Renal cortex interstitium (tissue), 11 donors: ENCODE measurements around the gene PLXNC1. TPM values are rescaled to one million over a fixed set of nuclear protein-coding genes. Genes with fewer than 3 reads are reported as not detected.

Source experiments
- DNase-seq, 11 donors: peaks; one replicate each; pipeline ENCODE4 v3.0.0-alpha.2; 2013; ENCODE audit warnings: low read depth in 9 of 11, low spot score in 4 of 11; ENCODE audit errors: extremely low read depth in 1 of 11
- polyA plus RNA-seq, 3 donors: library from polyadenylated mRNA; unstranded; fragments of 120-200 nt; gene quantifications; one replicate each; pipeline ENCODE4 v1.2.1, GENCODE V29; 2013; ENCODE audit not compliant: insufficient read length in 3 of 3

The PLXNC1 gene
- polyA plus RNA-seq, 3 donors = 6.4 to 8.1 (median 7.7) TPM

GRCh38 chr12:94192506-94192905 is 44.1 kb downstream of the PLXNC1 start:
- no peak for DNase-seq

GRCh38 chr12:94193168-94193567 is 44.8 kb downstream of the PLXNC1 start:
- no peak for DNase-seq

GRCh38 chr12:94195483-94195882 is 47.1 kb downstream of the PLXNC1 start:
- no peak for DNase-seq

GRCh38 chr12:94198469-94198868 is 50.1 kb downstream of the PLXNC1 start:
- no peak for DNase-seq

GRCh38 chr12:94198872-94199271 is 50.5 kb downstream of the PLXNC1 start:
- DNase-seq = no peak

- no peak for DNase-seq
These were observed 51.7 kb downstream of the PLXNC1 start for GRCh38 chr12:94200069-94200468.

- DNase-seq = no peak
These were observed 52.3 kb downstream of the PLXNC1 start for GRCh38 chr12:94200695-94201094.

- no peak for DNase-seq
These were observed 54.1 kb downstream of the PLXNC1 start for GRCh38 chr12:94202245-94203180.

GRCh38 chr12:94203181-94203546 is 54.8 kb downstream of the PLXNC1 start:
- DNase-seq = no peak

GRCh38 chr12:94203796-94204195 is 55.4 kb downstream of the PLXNC1 start:
- no peak for DNase-seq

GRCh38 chr12:94204499-94205247 is 56.3 kb downstream of the PLXNC1 start:
- no peak for DNase-seq

- no peak for DNase-seq
These were observed 57.4 kb downstream of the PLXNC1 start for GRCh38 chr12:94205822-94206221.

GRCh38 chr12:94206886-94207285 is 58.5 kb downstream of the PLXNC1 start:
- no peak for DNase-seq

- DNase-seq = no peak
These were observed 59.1 kb downstream of the PLXNC1 start for GRCh38 chr12:94207467-94207848.

GRCh38 chr12:94207849-94208621 is 59.7 kb downstream of the PLXNC1 start:
- DNase-seq = no peak

GRCh38 chr12:94208622-94208966 is 60.2 kb downstream of the PLXNC1 start:
- no peak for DNase-seq

GRCh38 chr12:94209240-94209639 is 60.9 kb downstream of the PLXNC1 start:
- no peak for DNase-seq

GRCh38 chr12:94211021-94211420 is 62.6 kb downstream of the PLXNC1 start:
- no peak for DNase-seq

GRCh38 chr12:94218233-94218632 is 69.9 kb downstream of the PLXNC1 start:
- DNase-seq = no peak
